HG02981 (cell line): ENCODE data around the gene EOMES.
"Not testable (repeated sequence)": the region's sequence is repeated elsewhere in the genome, so short reads cannot be mapped to it uniquely, and the experiment has no call there.

Source experiments
- ATAC-seq: cut with Tn5 transposase; IDR thresholded peaks from one replicate; pipeline ENCODE4 v1.9.1; 2021; ENCODE audit warnings: mild to moderate bottlenecking, moderate library complexity; ENCODE audit not compliant: unreplicated experiment

Gene EOMES

GRCh38 chr3:27721717-27722564, at the start of gene EOMES:
EOMES (minus strand) TSS chr3:27722323; CDS start chr3:27722294, 29 bp downstream.
- ATAC-seq, result peak; percentile 57

GRCh38 chr3:27770384-27770783, 48.3 kb upstream of the EOMES start:
- ATAC-seq, result not testable (repeated sequence)

GRCh38 chr3:27767000-27767399, 44.9 kb upstream of the EOMES start:
- ATAC-seq, result no peak

- no peak for ATAC-seq
Measured at GRCh38 chr3:27758083-27758482, 36.0 kb upstream of the EOMES start.

DNA sequence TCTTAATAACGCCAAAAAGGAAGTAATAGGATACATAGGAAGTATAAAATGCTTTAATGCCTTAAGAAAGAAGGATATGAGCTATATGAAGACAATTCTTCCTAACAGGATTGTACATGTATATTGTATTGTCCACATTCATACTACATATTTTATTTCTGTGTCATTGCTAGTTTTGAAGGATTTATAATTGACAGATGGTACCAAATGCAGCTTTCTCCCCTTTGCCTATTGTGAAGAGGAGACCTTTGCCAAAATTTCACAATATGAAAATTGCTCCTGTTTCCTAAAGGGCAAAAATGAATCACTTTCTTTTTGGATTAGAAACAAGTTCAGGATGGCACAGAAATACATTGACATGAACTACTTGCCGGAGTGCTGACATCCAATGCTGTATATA, 34.8 kb upstream of the EOMES start:
- ATAC-seq, result no peak

GRCh38 chr3:27752926-27753325, 30.8 kb upstream of the EOMES start:
- ATAC-seq, result no peak

- no peak for ATAC-seq
Measured at GRCh38 chr3:27749643-27750042, 27.5 kb upstream of the EOMES start.

DNA sequence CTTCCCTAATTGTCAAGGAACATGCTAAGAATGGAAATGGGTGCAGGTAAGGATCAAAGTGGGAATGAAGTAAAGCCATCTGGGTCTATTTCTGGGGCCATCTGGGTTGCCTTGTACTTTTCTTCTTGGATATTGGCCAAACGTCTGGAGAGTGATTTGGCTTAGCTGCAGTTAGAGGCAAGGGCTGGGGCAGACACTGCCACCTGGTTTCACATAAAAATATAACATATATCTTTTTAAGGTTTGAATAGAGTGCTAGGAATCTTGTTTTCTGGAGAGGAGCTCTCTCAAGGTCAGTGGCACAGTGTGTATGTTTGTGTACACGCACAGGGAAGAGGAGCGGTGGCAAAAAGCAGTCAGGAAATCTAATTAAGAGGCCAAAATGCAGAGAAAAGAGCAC, 24.7 kb upstream of the EOMES start:
- no peak for ATAC-seq

DNA sequence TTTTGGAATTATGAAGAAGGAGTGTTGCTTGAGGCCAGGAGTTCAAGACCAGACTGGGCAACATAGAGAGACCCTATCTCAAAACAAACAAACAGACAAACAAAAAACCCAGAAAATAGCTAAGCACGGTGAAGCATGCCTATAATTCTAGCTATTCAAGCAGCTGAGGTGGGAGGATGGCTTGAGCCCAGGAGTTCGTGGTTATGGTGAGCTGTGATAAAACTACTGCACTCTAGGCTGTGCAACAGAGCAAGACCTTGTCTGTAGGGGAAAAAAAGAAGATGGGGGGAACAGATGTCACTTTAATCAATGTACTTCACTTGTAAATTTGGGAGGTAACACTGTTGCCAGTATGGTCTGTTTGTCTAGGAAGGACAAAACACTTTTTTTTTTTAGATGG, 18.7 kb upstream of the EOMES start:
- ATAC-seq, result no peak

GRCh38 chr3:27737091-27737490, 15.0 kb upstream of the EOMES start:
- no peak for ATAC-seq

GRCh38 chr3:27730774-27731659, 8.9 kb upstream of the EOMES start:
- ATAC-seq, result no peak

GRCh38 chr3:27729748-27730611, 7.9 kb upstream of the EOMES start:
- ATAC-seq, result no peak

DNA sequence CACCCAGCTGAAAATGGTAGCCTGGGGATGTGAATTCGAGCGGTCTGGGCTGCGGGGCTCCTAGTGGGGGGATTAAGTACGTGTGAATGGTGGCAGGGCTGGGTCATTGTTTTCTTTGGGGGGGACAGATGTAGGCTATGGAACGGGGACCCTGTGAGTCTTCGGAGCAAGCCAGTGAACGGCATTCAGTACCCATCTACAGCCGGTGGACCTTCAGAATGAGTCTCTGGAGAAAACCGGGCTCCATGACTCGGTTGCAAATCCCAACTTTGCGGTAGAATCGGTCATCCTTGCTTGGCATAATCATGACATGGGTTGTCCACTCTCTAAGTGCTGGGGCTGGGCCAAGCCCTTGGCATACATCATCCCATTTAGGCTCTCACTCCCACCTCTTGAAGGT, 7.2 kb upstream of the EOMES start:
- no peak for ATAC-seq

DNA sequence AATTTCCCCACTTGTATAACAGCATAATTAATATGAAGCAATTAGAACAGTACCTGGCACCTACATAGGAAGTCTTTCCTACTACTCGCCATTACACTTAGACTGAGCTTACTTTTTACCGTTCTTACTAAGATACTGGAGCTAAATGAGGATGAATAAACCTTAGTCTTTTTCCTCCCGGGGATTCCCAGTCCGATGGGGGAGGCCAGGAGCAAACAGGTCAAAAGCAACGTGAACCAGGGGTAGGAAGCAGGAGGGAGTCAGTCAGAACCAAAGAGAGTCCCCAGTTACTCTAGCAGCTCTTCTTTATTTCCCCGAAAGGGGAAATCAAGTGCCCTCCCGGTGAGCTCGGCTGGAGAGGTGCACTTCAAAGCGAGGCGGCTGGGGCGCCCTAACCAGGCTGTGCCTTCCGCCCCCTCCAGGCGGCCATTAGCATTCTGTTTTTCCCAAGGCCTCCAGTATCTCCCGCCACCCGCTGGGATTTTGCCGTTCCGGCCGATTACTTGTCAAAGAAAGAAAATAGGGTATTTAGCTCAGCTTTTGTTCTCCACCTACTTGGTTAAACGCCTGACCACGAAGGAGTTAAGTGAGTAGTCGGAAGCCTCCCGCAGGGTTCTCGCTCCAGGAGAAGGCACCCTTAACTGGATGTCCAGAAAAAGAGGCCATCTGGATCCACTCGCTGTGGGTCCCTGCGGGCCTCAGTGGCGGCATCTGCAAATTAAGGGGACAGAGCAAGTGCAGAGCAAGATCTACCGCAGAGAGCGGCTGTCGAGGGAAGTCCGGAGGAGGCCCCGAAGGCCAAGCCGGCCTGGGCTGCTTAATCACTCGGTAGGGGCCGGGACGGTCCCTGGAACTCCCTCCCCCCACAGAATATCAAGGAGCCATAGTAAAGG, 6.3 kb upstream of the EOMES start:
- ATAC-seq, result peak; percentile 56

DNA sequence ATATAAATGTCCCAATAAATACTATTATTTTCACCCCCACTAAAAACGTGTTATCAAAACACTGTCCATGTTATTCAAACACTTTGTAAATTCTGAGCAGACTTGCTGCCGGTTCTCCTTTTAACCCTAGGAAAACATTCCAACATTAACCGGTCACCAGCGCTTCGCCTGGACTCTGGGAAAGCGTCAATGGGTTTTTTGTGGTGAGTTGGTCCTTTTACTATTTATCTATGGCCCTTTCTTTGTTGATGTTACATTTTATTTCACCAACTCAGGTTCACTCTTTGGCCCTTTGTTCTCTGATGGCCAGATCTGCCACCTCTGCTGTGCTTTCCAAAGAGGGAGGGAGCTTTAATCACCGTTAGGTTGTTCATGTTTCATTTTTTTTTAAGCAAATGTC, 4.1 kb upstream of the EOMES start:
- no peak for ATAC-seq

DNA sequence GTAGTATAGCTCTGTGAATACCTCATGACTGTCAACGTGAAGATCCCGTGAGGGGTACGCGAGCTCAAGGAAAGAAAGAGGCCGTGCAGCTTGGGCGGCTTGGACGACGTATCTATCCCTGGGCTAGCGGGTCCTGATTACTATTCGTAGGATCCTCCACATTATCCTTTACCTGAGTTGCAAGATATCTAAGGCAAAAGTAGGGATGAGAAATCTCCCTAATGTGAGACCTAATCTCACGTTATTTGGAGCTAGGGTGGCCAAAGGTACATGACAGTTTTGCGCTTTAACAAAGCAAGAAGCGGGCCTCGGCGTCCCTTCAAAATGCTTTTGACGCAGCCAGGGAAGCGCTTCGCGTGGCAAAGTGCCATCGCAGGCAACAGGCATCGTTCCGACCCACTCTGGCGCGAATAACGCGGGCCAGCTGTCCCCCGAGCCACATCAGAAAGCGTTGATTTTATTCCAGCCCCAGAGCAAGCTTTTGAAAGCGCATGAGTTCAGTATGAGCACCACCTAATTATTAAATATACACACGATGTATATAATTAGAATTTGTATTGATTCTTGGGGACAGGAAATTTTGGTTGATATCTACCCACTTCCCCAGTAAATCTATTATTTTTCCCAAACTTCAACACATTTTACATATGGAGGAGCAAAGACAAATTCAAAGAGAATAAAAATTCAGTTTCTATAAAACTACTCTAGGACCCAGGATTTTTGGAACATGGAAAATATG, 2.5 kb upstream of the EOMES start:
- no peak for ATAC-seq

DNA sequence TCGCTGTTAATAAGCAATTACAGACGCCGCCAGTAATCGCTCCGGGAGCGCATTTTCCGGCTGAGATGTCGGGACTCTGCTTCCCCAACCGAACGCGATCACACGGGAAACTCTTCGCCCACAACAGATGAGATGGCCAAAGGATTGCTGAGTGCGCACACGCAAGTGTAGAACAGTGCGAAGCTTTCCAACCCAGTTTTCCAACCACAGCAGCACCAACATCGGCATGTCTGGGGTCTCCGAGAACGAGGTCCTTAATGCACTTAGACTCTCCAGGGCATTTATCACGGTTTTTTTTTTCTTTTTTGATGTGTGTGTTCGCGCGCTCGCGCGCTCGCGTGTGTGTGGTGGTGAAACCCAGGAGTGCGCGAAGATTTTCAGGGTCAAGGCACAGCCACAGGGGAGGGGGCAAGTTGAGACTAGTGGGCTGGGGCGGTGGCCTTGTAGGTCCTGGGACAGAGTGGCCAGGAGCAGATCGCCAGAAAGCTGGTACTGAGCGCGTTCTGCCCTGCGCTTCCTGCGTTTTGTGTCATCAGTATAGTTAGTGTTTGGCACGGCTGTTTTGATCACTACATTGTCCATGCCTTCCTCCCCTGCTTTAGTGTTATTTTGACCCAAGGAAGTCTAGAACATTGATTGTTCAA, 1.8 kb upstream of the EOMES start:
- no peak for ATAC-seq

- no peak for ATAC-seq
Measured at GRCh38 chr3:27723456-27723814, 1.3 kb upstream of the EOMES start.

DNA sequence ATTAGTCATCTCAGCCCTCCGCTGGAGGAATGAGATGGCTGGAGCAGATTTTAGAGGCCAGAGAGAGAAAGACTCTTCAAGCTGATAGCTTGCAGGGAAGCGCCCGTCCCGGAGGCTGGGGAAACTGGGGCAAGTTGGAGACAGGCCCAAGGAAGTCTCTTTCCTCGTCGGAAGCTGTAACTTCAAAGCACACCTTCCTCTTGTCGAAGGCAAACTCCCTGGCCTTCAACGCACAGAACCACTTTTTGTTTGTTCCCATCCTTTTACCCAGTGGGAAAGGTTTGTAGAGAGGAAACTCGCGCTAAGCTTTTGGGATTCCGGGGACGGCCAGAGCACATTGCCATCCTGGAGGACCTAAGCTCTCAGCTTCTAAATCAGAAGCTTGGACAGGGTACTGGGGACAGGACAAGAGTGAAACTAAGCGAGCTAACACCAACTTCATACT, 900 bp upstream of the EOMES start:
- no peak for ATAC-seq
